Fibroblast of lung (primary cell): ENCODE measurements around the gene CLASP1. TPM values are rescaled to one million over a fixed set of nuclear protein-coding genes. Genes with fewer than 3 reads are reported as not detected.

Source experiments
- DNase-seq, 2 donors: peaks; one replicate each; pipeline versions ENCODE4 v3.0.0 to v3.0.0-alpha.2; 2010; ENCODE audit warnings: low read depth in 2 of 2
- H2AFZ ChIP-seq: 2 replicates; pipeline ENCODE4 v1.5.1; 2012; ENCODE audit warnings: low read length, control low read depth, inconsistent platforms
- H3K27ac ChIP-seq: 2 replicates; pipeline ENCODE4 v1.5.1; 2011; ENCODE audit warnings: low read length, control low read depth; ENCODE audit not compliant: insufficient read depth
- H3K27me3 ChIP-seq: 2 replicates; pipeline ENCODE4 v1.5.1; 2011; ENCODE audit warnings: mild to moderate bottlenecking, low read length; ENCODE audit not compliant: control insufficient read depth, insufficient read depth
- H3K36me3 ChIP-seq: 2 replicates; pipeline ENCODE4 v1.5.1; 2011; ENCODE audit warnings: low read length; ENCODE audit not compliant: control insufficient read depth, insufficient read depth
- H3K4me1 ChIP-seq: 2 replicates; pipeline ENCODE4 v1.5.1; 2011; ENCODE audit warnings: low read length; ENCODE audit not compliant: control insufficient read depth, insufficient read depth; ENCODE audit errors: extremely low read depth
- H3K4me2 ChIP-seq: 2 replicates; pipeline ENCODE4 v1.5.1; 2011; ENCODE audit warnings: low read length, control low read depth; ENCODE audit not compliant: insufficient read depth; ENCODE audit errors: extremely low read depth
- H3K4me3 ChIP-seq, 4 experiments: fragments of 200-600 bp in 1 of 4; sonication (generic) in 1 of 4; replicated peaks in 1 of 4; 2 replicates each; pipeline ENCODE4 v1.5.1; 2011 to 2016; ENCODE audit warnings: low read length in 4 of 4, low read depth in 3 of 4, mild to moderate bottlenecking in 3 of 4, control low read depth in 2 of 4, inconsistent platforms in 1 of 4, mixed read lengths in 1 of 4; ENCODE audit not compliant: insufficient read depth in 1 of 4; ENCODE audit errors: control extremely low read depth in 1 of 4
- H3K79me2 ChIP-seq: 2 replicates; pipeline ENCODE4 v1.5.1; 2012; ENCODE audit warnings: mild to moderate bottlenecking, low read length, inconsistent platforms; ENCODE audit not compliant: control insufficient read depth, insufficient read depth
- H3K9ac ChIP-seq: 2 replicates; pipeline ENCODE4 v1.5.1; 2011; ENCODE audit warnings: mild to moderate bottlenecking, low read length, control low read depth; ENCODE audit not compliant: insufficient read depth
- H3K9me3 ChIP-seq: 2 replicates; pipeline ENCODE4 v1.5.1; 2012; ENCODE audit warnings: low read depth, low read length; ENCODE audit not compliant: control insufficient read depth, insufficient read depth
- H4K20me1 ChIP-seq: 2 replicates; pipeline ENCODE4 v1.5.1; 2011; ENCODE audit warnings: low read length; ENCODE audit not compliant: control insufficient read depth, insufficient read depth; ENCODE audit errors: extremely low read depth
- CTCF ChIP-seq, 2 donors: IDR thresholded peaks in 1 of 2; conservative IDR thresholded peaks in 1 of 2; 1 replicate in 1 of 2; 2 replicates in 1 of 2; pipeline ENCODE4 v1.5.1; 2011 to 2012; ENCODE audit warnings: low read length in 2 of 2, control low read depth in 1 of 2, inconsistent platforms in 1 of 2, low read depth in 1 of 2, mild to moderate bottlenecking in 1 of 2
- EZH2 ChIP-seq: IDR thresholded peaks from 2 replicates; pipeline ENCODE4 v1.5.1; 2012; ENCODE audit warnings: low read length, control low read depth, mild to moderate bottlenecking; ENCODE audit errors: missing control alignments
- polyA plus RNA-seq, 2 donors: library from polyadenylated mRNA; depleted of rRNA in 1 of 2; stranded (reverse) in 1 of 2; unstranded in 1 of 2; fragments of >200 nt; gene quantifications; 2 replicates each; pipeline ENCODE4 v1.2.1, GENCODE V29; 2011 to 2012; ENCODE audit warnings: missing spikeins in 1 of 2
- total RNA-seq: library from RNA; depleted of rRNA; stranded (reverse); fragments of >200 nt; gene quantifications from 2 replicates; pipeline ENCODE4 v1.2.1, GENCODE V29; 2014

The CLASP1 gene
- total and polyA plus RNA-seq, 2 donors (not counting 1 experiment from before 2014, with no cell fraction given): 6.0 to 48.4 TPM

GRCh38 chr2:121427187-121427689, 222.0 kb downstream of the CLASP1 start:
- Histone ChIP-seq H3K27me3 (no peaks in the 10 kb centered on the region), H3K79me2 (no peaks in the 10 kb centered on the region), H3K9ac (no peak overlapping the region), H3K27ac (no peak overlapping the region), H3K4me3 (no peak overlapping the region), H2AFZ (no peak overlapping the region), H4K20me1 (no peaks in the 10 kb centered on the region), H3K4me2 (no peak overlapping the region), H3K4me1 (no peaks in the 10 kb centered on the region), H3K36me3 (peaks cover 8% of the 10 kb centered on the region), H3K9me3 (no peaks in the 10 kb centered on the region)
- TF ChIP-seq EZH2 (no peak), CTCF (conservative IDR thresholded peaks at IDR 0.05 in 1 of 2, IDR thresholded peaks at IDR 0.05 in 1 of 2; ENCODE audit: low read depth in 1 of 2, low read length in 2 of 2) (no peak)
- DNase-seq: no peak

GRCh38 chr2:121420486-121420885, 228.8 kb downstream of the CLASP1 start:
- no peak for DNase-seq
- Histone ChIP-seq H3K79me2 (no peaks in the 10 kb centered on the region), H3K4me2 (no peak overlapping the region), H2AFZ (no peak overlapping the region), H3K9me3 (no peaks in the 10 kb centered on the region), H3K9ac (no peak overlapping the region), H3K27me3 (no peaks in the 10 kb centered on the region), H3K27ac (no peak overlapping the region), H3K4me1 (no peaks in the 10 kb centered on the region), H3K36me3 (peaks cover 3% of the 10 kb centered on the region), H3K4me3 (no peak overlapping the region), H4K20me1 (no peaks in the 10 kb centered on the region)
- TF ChIP-seq CTCF (conservative IDR thresholded peaks at IDR 0.05 in 1 of 2, IDR thresholded peaks at IDR 0.05 in 1 of 2; ENCODE audit: low read depth in 1 of 2, low read length in 2 of 2) (no peak), EZH2 (no peak)

GRCh38 chr2:121419081-121419699, 230.1 kb downstream of the CLASP1 start:
- Histone ChIP-seq H3K27ac (no peak overlapping the region), H3K27me3 (no peaks in the 10 kb centered on the region), H3K9ac (no peak overlapping the region), H3K79me2 (no peaks in the 10 kb centered on the region), H3K4me1 (no peaks in the 10 kb centered on the region), H4K20me1 (no peaks in the 10 kb centered on the region), H3K36me3 (peaks cover 3% of the 10 kb centered on the region), H3K4me2 (no peak overlapping the region), H3K4me3 (no peak overlapping the region), H2AFZ (no peak overlapping the region), H3K9me3 (no peaks in the 10 kb centered on the region)
- TF ChIP-seq CTCF (conservative IDR thresholded peaks at IDR 0.05 in 1 of 2, IDR thresholded peaks at IDR 0.05 in 1 of 2; ENCODE audit: low read depth in 1 of 2, low read length in 2 of 2) (no peak), EZH2 (no peak)
- no peak for DNase-seq
